SJCRH30 (cell line): ENCODE results near the gene DKKL1. TPM values are rescaled to one million over a fixed set of nuclear protein-coding genes. Genes with fewer than 3 reads are reported as not detected.

Experiments used
- DNase-seq, 2 experiments: peaks; one replicate each; pipeline ENCODE4 v3.0.0-alpha.2; 2015 to 2020
- H3K27ac ChIP-seq: fragments of 250-450 bp; sonication (Bioruptor Pico); 2 replicates; pipeline ENCODE4 v1.5.1; 2020; ENCODE audit warnings: mild to moderate bottlenecking, moderate library complexity
- H3K27me3 ChIP-seq: fragments of 250-450 bp; sonication (Bioruptor Pico); 2 replicates; pipeline ENCODE4 v1.5.1; 2020; ENCODE audit warnings: mild to moderate bottlenecking, moderate library complexity
- H3K36me3 ChIP-seq: fragments of 250-450 bp; sonication (Bioruptor Pico); 2 replicates; pipeline ENCODE4 v1.5.1; 2020; ENCODE audit warnings: mild to moderate bottlenecking, moderate library complexity
- H3K4me1 ChIP-seq: fragments of 250-450 bp; sonication (Bioruptor Pico); 2 replicates; pipeline ENCODE4 v1.5.1; 2020; ENCODE audit warnings: mild to moderate bottlenecking, moderate library complexity
- H3K4me3 ChIP-seq: fragments of 250-450 bp; sonication (Bioruptor Pico); 2 replicates; pipeline ENCODE4 v1.5.1; 2020; ENCODE audit warnings: mild to moderate bottlenecking, moderate library complexity
- H3K9me3 ChIP-seq: fragments of 250-450 bp; sonication (Bioruptor Pico); replicated peaks from 2 replicates; pipeline ENCODE4 v1.5.1; 2020; ENCODE audit warnings: mild to moderate bottlenecking, moderate library complexity
- total RNA-seq: library from RNA; depleted of rRNA; stranded (reverse); fragments of >200 nt; shearing (Covaris generic); gene quantifications from 2 replicates; pipeline ENCODE4 v1.2.3, GENCODE V29; 2014

The DKKL1 gene
- total RNA-seq, 1 experiment from 2014 or later, result 0.24 TPM

DNA sequence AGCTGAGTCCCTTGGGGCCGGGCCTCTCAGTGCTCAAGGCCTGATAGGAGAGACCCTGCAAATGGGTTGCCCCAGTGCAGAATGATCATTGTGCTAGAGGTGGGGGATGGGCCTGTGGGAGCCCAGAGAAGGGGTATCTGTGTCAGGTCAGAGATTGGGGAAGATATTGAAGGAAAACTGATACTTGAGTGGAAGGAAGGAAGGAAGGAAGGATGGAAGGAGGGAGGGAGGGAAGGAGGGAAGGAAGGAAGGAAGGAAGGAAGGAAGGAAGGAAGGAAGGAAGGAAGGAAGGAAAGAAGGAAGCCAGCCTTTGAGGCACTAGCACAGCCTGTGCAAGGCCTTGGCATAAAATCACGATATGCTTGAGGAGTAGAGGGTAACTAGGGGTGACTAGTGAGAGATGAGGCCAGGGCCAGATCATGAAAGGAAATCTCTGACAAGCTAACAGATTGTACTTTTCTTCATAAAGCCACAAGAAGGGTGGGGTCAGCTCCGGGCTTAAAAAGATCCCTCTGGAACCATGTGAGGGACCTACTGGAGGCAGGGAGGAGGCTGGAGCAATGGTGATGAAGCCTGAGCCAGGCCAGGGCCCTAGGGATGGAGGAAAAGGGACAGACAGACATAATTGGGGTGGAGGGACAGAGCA lies 48.1 kb downstream of the DKKL1 start:
- H3K9me3 ChIP-seq, result no peaks in the 10 kb centered on the region
- H3K27ac ChIP-seq, result no peak overlapping the region
- peaks cover 11% of the 10 kb centered on the region for H3K4me1 ChIP-seq
- peaks cover 9% of the 10 kb centered on the region; the same call in 1 of the 2 replicates for H3K27me3 ChIP-seq
- DNase-seq, result no peak
- no peaks in the 10 kb centered on the region for H3K36me3 ChIP-seq
- H3K4me3 ChIP-seq, result no peak overlapping the region

GRCh38 chr19:49413348-49413747 lies 49.7 kb downstream of the DKKL1 start:
- H3K36me3 ChIP-seq, result no peaks in the 10 kb centered on the region
- no peaks in the 10 kb centered on the region for H3K9me3 ChIP-seq
- no peak overlapping the region for H3K4me3 ChIP-seq
- H3K27ac ChIP-seq, result no peak overlapping the region
- DNase-seq, result no peak
- peaks cover 10% of the 10 kb centered on the region for H3K4me1 ChIP-seq
- H3K27me3 ChIP-seq, result peaks cover 9% of the 10 kb centered on the region; the same call in 1 of the 2 replicates

DNA sequence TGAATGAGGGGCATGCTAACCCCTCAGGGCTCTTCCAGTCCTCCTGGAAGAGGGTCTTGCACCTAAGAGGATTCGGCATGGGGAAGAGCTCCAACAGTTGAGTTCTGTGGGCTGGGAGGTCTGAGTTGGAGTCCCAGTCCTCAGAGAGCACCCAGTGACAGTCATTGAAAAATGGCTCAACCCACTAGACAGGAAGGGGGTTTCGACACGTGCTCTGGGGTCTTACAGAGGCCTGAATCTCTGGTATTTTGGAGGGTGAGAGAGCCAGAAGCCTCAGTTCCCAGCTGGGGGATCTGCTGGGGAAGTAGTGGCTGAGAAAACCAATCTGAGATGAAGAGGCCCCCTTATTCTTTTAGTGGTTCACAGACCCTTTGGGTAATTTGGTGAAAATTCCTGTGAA lies 50.6 kb downstream of the DKKL1 start:
- no peaks in the 10 kb centered on the region for H3K9me3 ChIP-seq
- H3K4me1 ChIP-seq, result peaks cover 1% of the 10 kb centered on the region
- no peak overlapping the region for H3K27ac ChIP-seq
- no peak overlapping the region for H3K4me3 ChIP-seq
- no peaks in the 10 kb centered on the region for H3K36me3 ChIP-seq
- DNase-seq, result no peak
- peaks cover 15% of the 10 kb centered on the region; the same call in 1 of the 2 replicates for H3K27me3 ChIP-seq

DNA sequence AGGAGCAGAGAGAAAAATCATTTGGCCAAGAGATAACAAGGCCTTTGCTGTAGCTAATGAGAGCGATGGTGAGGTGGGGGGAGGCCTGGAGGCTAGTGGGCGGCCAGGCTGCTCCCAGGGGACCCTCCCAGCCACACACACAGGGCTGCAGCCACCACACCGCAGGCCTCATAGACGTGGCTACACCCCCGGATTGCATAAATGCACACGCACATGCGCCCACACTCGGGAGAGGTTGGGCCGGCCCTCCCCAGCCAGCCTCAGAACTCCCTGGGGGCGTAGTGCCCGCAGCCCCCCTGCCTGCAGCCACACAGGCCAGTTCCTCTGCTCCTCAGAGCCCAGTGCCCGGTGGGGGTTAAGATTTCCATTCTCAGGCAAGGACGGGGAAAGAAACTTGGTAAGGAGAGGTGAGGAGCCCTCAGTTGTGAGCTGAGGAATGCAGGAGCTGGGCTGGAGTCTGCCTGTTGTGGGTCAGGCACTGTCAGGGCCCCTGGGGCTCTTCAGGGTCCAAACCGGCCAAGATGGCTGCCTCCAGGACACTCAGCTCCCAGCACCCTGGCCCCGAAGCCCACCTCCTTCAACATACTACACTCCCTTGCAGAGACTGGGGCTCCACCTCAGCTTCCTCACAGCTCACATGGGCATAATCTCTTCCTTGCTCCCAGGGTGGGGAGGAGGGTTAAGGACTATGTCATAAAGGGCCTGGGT lies 51.6 kb downstream of the DKKL1 start:
- no peak overlapping the region for H3K4me3 ChIP-seq
- no peak overlapping the region for H3K27ac ChIP-seq
- H3K9me3 ChIP-seq, result no peaks in the 10 kb centered on the region
- DNase-seq, result no peak
- no peaks in the 10 kb centered on the region for H3K36me3 ChIP-seq
- H3K4me1 ChIP-seq, result no peaks in the 10 kb centered on the region
- peaks cover 25% of the 10 kb centered on the region for H3K27me3 ChIP-seq

DNA sequence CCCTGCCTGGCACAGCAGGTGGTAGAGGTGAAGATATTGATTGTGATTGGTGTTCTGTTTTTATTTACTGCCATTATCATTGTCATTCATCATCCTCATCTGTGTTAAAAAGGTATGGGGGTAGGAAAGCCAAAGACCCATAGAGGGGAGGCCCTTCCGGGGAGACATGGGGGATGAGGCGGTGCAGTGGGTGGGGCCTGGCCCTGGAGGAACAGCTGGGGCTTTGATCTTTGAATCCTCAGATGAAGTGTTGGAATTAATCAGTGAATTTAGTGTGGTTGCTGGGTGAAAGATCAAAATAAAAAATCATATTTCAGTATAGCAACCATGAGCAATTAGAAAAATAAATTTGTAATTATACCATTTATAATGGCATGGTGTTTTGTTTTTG lies 52.1 kb downstream of the DKKL1 start:
- no peaks in the 10 kb centered on the region; the same call in 1 of the 2 replicates for H3K4me1 ChIP-seq
- no peak overlapping the region for H3K4me3 ChIP-seq
- DNase-seq, result no peak
- peaks cover 31% of the 10 kb centered on the region for H3K27me3 ChIP-seq
- no peak overlapping the region for H3K27ac ChIP-seq
- no peaks in the 10 kb centered on the region for H3K36me3 ChIP-seq
- H3K9me3 ChIP-seq, result no peaks in the 10 kb centered on the region

DNA sequence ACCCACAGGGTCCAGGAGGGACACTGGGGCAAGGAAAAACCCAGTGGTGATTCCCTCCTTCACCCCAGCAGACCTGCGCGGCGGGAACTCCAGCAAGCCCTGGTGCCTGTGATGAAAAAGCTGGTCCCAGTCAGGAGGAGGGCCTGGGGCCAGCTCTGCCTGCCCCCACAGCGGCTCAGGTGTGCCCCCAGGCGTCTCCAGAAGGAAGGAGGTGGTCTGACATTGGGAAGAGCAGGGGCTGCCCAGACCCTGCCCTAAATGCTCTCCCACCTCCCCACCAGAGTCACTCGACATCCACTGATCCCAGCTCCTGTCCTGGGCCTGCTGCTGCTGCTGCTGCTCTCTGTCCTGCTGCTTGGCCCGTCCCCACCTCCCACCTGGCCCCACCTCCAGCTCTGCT lies 53.4 kb downstream of the DKKL1 start:
- Histone ChIP-seq H3K4me3 (no peak overlapping the region), H3K9me3 (no peaks in the 10 kb centered on the region), H3K4me1 (no peaks in the 10 kb centered on the region; the same call in 1 of the 2 replicates), H3K27me3 (peaks cover 39% of the 10 kb centered on the region), H3K36me3 (no peaks in the 10 kb centered on the region), H3K27ac (no peak overlapping the region)
- DNase-seq, result no peak

- no peaks in the 10 kb centered on the region; the same call in 1 of the 2 replicates for H3K4me1 ChIP-seq
- H3K27me3 ChIP-seq, result peaks cover 35% of the 10 kb centered on the region
- DNase-seq, result no peak
- no peaks in the 10 kb centered on the region for H3K36me3 ChIP-seq
- H3K27ac ChIP-seq, result no peak overlapping the region
- no peaks in the 10 kb centered on the region for H3K9me3 ChIP-seq
- H3K4me3 ChIP-seq, result no peak overlapping the region
Measured at GRCh38 chr19:49418511-49418910, 54.8 kb downstream of the DKKL1 start.

DNA sequence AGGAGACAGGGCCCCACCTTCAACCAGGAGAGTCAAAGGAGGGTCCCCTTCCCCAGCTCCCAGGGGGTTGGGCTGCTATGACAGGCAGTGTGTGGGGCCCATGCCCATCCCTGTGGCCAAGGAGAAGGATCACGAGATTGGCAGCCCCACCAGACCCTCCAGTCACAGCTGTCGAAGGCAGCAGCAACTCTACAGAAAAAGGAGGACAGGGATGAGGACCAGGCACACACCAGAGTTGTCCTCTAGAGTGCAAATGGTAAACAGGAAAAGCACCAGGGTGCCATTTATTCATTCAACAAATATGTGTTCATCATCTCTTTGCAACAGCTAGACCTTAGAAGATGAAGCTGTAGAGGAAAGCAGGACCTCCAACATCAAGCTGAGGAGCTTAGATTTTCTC lies 55.5 kb downstream of the DKKL1 start:
- Histone ChIP-seq H3K9me3 (no peaks in the 10 kb centered on the region), H3K27ac (no peak overlapping the region), H3K4me1 (no peaks in the 10 kb centered on the region; the same call in 1 of the 2 replicates), H3K36me3 (no peaks in the 10 kb centered on the region), H3K27me3 (peaks cover 40% of the 10 kb centered on the region), H3K4me3 (no peak overlapping the region)
- DNase-seq, result no peak

- Histone ChIP-seq H3K9me3 (no peaks in the 10 kb centered on the region), H3K4me3 (no peak overlapping the region), H3K27ac (no peak overlapping the region), H3K36me3 (no peaks in the 10 kb centered on the region), H3K27me3 (peaks cover 46% of the 10 kb centered on the region), H3K4me1 (no peaks in the 10 kb centered on the region; the same call in 1 of the 2 replicates)
- DNase-seq, result no peak
Measured at GRCh38 chr19:49420227-49420626, 56.5 kb downstream of the DKKL1 start.

GRCh38 chr19:49421039-49421877 lies 57.6 kb downstream of the DKKL1 start:
- Histone ChIP-seq H3K9me3 (no peaks in the 10 kb centered on the region), H3K36me3 (no peaks in the 10 kb centered on the region), H3K27ac (no peak overlapping the region), H3K4me3 (no peak overlapping the region), H3K4me1 (no peaks in the 10 kb centered on the region; the same call in 1 of the 2 replicates), H3K27me3 (peaks cover 49% of the 10 kb centered on the region)
- peak; percentile 75 to 77 for DNase-seq

- H3K9me3 ChIP-seq, result no peaks in the 10 kb centered on the region
- no peak overlapping the region for H3K4me3 ChIP-seq
- H3K27me3 ChIP-seq, result peaks cover 54% of the 10 kb centered on the region
- H3K4me1 ChIP-seq, result no peaks in the 10 kb centered on the region; the same call in 1 of the 2 replicates
- DNase-seq, result no peak
- no peak overlapping the region for H3K27ac ChIP-seq
- H3K36me3 ChIP-seq, result no peaks in the 10 kb centered on the region
Measured at GRCh38 chr19:49421878-49422202, 58.2 kb downstream of the DKKL1 start.

DNA sequence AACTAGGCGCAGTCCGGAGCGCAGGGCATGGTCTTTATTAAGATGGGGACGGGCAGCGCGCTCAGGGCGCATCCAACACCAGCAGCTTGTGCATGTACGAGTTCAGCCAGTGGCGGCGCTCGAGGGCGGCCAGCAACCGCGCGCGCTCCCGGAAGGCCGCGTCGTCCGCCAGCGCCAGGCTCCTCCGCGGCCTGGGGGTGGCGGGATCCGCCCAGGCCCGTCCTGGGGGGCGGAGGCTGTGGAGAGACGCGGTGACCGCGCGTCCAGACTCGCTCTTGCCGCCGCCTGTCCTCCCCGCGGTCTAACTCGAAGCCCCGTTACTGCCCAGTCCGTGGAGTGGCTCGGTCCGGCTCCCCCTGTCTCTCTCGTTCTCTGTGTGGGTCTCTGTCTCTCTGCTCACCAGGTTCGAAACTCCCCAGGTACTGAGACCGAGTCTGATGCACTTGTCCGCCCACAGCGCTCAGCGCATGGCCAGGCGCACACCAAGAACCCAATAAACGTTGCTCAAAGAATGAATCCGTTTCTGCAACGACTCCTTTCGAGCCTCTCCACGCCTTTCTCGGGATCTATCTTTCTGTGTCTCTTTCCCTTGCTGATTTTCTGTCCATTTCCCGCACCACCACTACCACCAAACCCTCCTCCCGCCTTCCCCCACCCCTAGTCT lies 58.9 kb downstream of the DKKL1 start:
- no peak overlapping the region for H3K27ac ChIP-seq
- no peaks in the 10 kb centered on the region for H3K9me3 ChIP-seq
- no peak for DNase-seq
- no peak overlapping the region for H3K4me3 ChIP-seq
- peaks cover 58% of the 10 kb centered on the region for H3K27me3 ChIP-seq
- no peaks in the 10 kb centered on the region; the same call in 1 of the 2 replicates for H3K4me1 ChIP-seq
- H3K36me3 ChIP-seq, result no peaks in the 10 kb centered on the region

GRCh38 chr19:49423071-49423984 lies 59.7 kb downstream of the DKKL1 start, which contains the start of gene PTH2:
Gene PTH2 (minus strand): TSS chr19:49423441. CDS start chr19:49423339, 102 bp downstream.
- Histone ChIP-seq H3K9me3 (no peaks in the 10 kb centered on the region), H3K36me3 (no peaks in the 10 kb centered on the region), H3K4me1 (no peaks in the 10 kb centered on the region; the same call in 1 of the 2 replicates), H3K4me3 (no peak within 1 kb of the TSS), H3K27me3 (peaks cover 61% of the 10 kb centered on the region), H3K27ac (no peak within 1 kb of the TSS)
- DNase-seq, result no peak

- no peaks in the 10 kb centered on the region; the same call in 1 of the 2 replicates for H3K4me1 ChIP-seq
- no peak overlapping the region for H3K27ac ChIP-seq
- H3K9me3 ChIP-seq, result no peaks in the 10 kb centered on the region
- H3K27me3 ChIP-seq, result peaks cover 62% of the 10 kb centered on the region
- DNase-seq, result no peak
- no peaks in the 10 kb centered on the region for H3K36me3 ChIP-seq
- H3K4me3 ChIP-seq, result no peak overlapping the region
Measured at GRCh38 chr19:49423985-49424303, 60.3 kb downstream of the DKKL1 start.
